Endothelial cell of hepatic sinusoid (primary cell): ENCODE results near the gene SCRT2.
"Not testable (repeated sequence)": the region's sequence is repeated elsewhere in the genome, so short reads cannot be mapped to it uniquely, and the experiment has no call there.

Experiments used
- in situ Hi-C: cut with HindIII; loops from 2 replicates; pipeline ENCODE4 v1.10.0; 2017; ENCODE audit warnings: low sequenced_read_pairs

SCRT2 gene

GRCh38 chr20:701401-702129 is 26.0 kb upstream of the SCRT2 start:
- in situ Hi-C loops: no loop called here

GRCh38 chr20:699811-700338 is 24.3 kb upstream of the SCRT2 start:
- in situ Hi-C loops: no loop called here

GRCh38 chr20:699342-699741 is 23.7 kb upstream of the SCRT2 start:
- in situ Hi-C loops: no loop called here

- in situ Hi-C loops: no loop called here
Measured at GRCh38 chr20:698276-698675, 22.7 kb upstream of the SCRT2 start.

- in situ Hi-C loops: no loop called here
Measured at GRCh38 chr20:697826-698225, 22.2 kb upstream of the SCRT2 start.

GRCh38 chr20:695165-695866 is 19.7 kb upstream of the SCRT2 start:
- in situ Hi-C loops: no loop called here

GRCh38 chr20:694496-694895 is 18.9 kb upstream of the SCRT2 start:
- in situ Hi-C loops: no loop called here

- in situ Hi-C loops: not testable (repeated sequence)
Measured at GRCh38 chr20:693786-694185, 18.2 kb upstream of the SCRT2 start.

GRCh38 chr20:692044-692443 is 16.4 kb upstream of the SCRT2 start:
- in situ Hi-C loops: no loop called here

GRCh38 chr20:689947-690346 is 14.3 kb upstream of the SCRT2 start:
- in situ Hi-C loops: no loop called here

GRCh38 chr20:689348-689747 is 13.7 kb upstream of the SCRT2 start:
- in situ Hi-C loops: no loop called here

- in situ Hi-C loops: no loop called here
Measured at GRCh38 chr20:688809-689212, 13.2 kb upstream of the SCRT2 start.

GRCh38 chr20:687468-688203 is 12.0 kb upstream of the SCRT2 start:
- in situ Hi-C loops: no loop called here

- in situ Hi-C loops: loop anchor here (5.0 kb wide), 1 partner anchor 98 kb away; no protein-coding TSS in a partner anchor
Measured at GRCh38 chr20:684676-685319, 9.2 kb upstream of the SCRT2 start.

- in situ Hi-C loops: loop anchor here (5.0 kb wide), 1 partner anchor 100 kb away; no protein-coding TSS in a partner anchor
Measured at GRCh38 chr20:682123-682522, 6.5 kb upstream of the SCRT2 start.

- in situ Hi-C loops: loop anchor here (5.0 kb wide), 1 partner anchor 102 kb away; no protein-coding TSS in a partner anchor
Measured at GRCh38 chr20:680638-681187, 5.1 kb upstream of the SCRT2 start.

- in situ Hi-C loops: no loop called here
Measured at GRCh38 chr20:677957-678356, 2.4 kb upstream of the SCRT2 start.

- in situ Hi-C loops: no loop called here
Measured at GRCh38 chr20:676967-677366, 1.4 kb upstream of the SCRT2 start.

GRCh38 chr20:676315-676937 is 824 bp upstream of the SCRT2 start:
- in situ Hi-C loops: no loop called here

GRCh38 chr20:675033-675452 is 559 bp downstream of the SCRT2 start:
- in situ Hi-C loops: no loop called here
